ENCODE measurements around the gene KDM3B.
"Not testable (repeated sequence)": the region's sequence is repeated elsewhere in the genome, so short reads cannot be mapped to it uniquely, and the experiment has no call there.

The KDM3B gene

GRCh38 chr5:138349852-138350562 is 2.5 kb upstream of the KDM3B start:
- no peak for DNase-seq

- no peak for DNase-seq
These were observed 2.0 kb upstream of the KDM3B start for GRCh38 chr5:138350563-138350890.

- DNase-seq = no peak
These were observed 1.4 kb upstream of the KDM3B start for GRCh38 chr5:138351056-138351455.

GRCh38 chr5:138351517-138351916 is 968 bp upstream of the KDM3B start:
- DNase-seq = no peak

- DNase-seq = peak; percentile 85
These were observed 456 bp downstream of the KDM3B start for GRCh38 chr5:138352722-138353559.

GRCh38 chr5:138353560-138354080 is 1.1 kb downstream of the KDM3B start:
- DNase-seq = no peak

GRCh38 chr5:138354387-138354786 is 1.9 kb downstream of the KDM3B start:
- DNase-seq = no peak

GRCh38 chr5:138354926-138355378 is 2.5 kb downstream of the KDM3B start:
- peak; percentile 77 for DNase-seq

- DNase-seq = no peak
These were observed 7.1 kb downstream of the KDM3B start for GRCh38 chr5:138359621-138360020.

- no peak for DNase-seq
These were observed 8.5 kb downstream of the KDM3B start for GRCh38 chr5:138360941-138361452.

GRCh38 chr5:138364576-138364975 is 12.1 kb downstream of the KDM3B start:
- no peak for DNase-seq

- no peak for DNase-seq
These were observed 14.3 kb downstream of the KDM3B start for GRCh38 chr5:138366632-138367382.

GRCh38 chr5:138369261-138369660 is 16.8 kb downstream of the KDM3B start:
- DNase-seq = peak; percentile 69

GRCh38 chr5:138369706-138370105 is 17.2 kb downstream of the KDM3B start:
- peak; percentile 87 for DNase-seq

- DNase-seq = peak; percentile 46
These were observed 18.1 kb downstream of the KDM3B start for GRCh38 chr5:138370537-138370936.

GRCh38 chr5:138371454-138371853 is 19.0 kb downstream of the KDM3B start:
- DNase-seq = no peak

GRCh38 chr5:138372225-138372624 is 19.7 kb downstream of the KDM3B start:
- DNase-seq = peak; percentile 33

GRCh38 chr5:138372653-138373052 is 20.2 kb downstream of the KDM3B start:
- DNase-seq = no peak

GRCh38 chr5:138382347-138382746 is 29.9 kb downstream of the KDM3B start:
- no peak for DNase-seq

- no peak for DNase-seq
These were observed 33.2 kb downstream of the KDM3B start for GRCh38 chr5:138385660-138386059.

- DNase-seq = no peak
These were observed 33.8 kb downstream of the KDM3B start for GRCh38 chr5:138386290-138386689.

GRCh38 chr5:138389332-138389731 is 36.8 kb downstream of the KDM3B start:
- DNase-seq = no peak

- not testable (repeated sequence) for DNase-seq
These were observed 37.4 kb downstream of the KDM3B start for GRCh38 chr5:138389911-138390310.

All from suppressor macrophage treated with lipopolysaccharide for 4 hours (primary cell).